Activated T-cell treated with anti-CD3 and anti-CD28 coated beads for 4 hours (primary cell): ENCODE measurements around the gene CYYR1.
"Not testable (repeated sequence)": the region's sequence is repeated elsewhere in the genome, so short reads cannot be mapped to it uniquely, and the experiment has no call there.

Experiments
- DNase-seq: peaks from one replicate; pipeline ENCODE4 v3.0.0-alpha.2; 2020

CYYR1 gene

DNA sequence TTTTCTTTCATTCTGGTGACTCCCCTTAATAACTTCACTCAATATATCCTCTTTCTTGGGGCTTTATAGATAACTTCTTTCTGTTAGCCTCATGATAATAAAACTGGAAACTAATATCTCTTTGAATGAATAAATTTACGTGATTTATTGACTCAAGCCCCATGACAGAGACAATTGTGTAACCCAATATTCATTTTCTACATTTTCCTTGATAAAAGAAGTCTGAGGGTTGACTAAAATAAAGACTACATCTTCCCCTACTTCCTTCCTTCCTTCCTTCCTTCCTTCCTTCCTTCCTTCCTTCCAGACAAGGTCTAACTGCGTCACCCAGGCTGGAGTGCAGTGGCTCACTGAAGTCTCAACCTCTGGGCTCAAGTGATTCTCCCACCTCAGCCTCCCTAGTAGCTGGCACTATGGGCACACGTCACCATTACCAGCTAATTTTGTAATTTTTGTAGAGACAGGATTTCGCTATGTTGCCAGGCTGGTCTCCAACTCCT, 85.1 kb downstream of the CYYR1 start:
- no peak for DNase-seq

GRCh38 chr21:26473471-26473870, 99.6 kb downstream of the CYYR1 start:
- DNase-seq = no peak

DNA sequence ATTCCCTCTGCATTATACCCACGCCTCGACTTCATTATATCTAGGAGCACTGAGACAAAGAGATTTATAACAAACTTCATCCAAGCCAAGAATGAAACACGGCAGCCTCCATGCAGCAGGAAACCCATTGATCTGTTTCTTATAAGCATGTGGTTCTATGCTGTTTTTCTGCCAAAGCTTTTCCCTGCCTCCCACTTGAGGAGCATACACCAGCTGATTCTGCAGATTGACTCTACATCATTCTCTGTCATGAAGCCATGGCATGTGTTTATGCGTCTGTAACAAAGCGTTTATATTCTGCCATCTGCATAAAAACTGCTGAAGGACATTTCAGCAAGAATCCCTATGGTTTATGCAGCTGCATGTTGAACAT, 102.0 kb downstream of the CYYR1 start:
- DNase-seq = no peak

DNA sequence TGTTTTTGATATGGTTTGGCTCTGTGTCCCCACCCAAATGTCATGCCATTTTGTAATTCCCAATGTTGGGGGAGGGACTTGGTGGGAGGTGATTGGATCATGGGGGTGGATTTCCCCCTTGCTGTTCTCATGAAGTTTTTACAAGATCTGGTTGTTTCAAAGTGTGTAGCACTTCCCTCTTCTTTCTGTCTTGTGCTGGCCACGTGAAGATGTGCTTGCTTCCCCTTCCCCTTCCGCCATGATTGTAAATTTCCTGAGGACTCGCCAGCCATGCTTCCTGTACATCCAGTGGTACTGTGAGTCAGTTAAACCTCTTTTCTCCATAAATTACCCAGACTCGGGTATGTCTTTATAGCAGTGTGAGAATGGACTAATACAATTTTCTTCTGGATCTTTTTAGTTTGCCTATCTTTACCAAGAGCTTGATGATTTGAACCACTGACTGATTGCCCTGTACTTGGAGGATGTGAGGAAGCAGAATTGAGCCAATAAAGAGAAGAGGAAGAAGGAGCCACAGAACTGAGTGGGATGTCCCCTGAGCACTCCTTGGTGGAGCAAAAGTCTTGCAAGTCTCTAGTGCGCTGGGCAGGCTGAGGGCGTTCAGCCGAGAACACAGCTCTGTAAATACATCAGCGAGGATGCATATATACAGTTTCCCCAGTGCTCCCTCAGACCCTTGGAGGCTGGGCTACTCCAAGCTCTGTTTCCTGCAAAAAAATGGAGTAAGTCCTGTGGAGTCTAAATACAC, 102.6 kb downstream of the CYYR1 start:
- no peak for DNase-seq

GRCh38 chr21:26469789-26470188, 103.3 kb downstream of the CYYR1 start:
- no peak for DNase-seq

DNA sequence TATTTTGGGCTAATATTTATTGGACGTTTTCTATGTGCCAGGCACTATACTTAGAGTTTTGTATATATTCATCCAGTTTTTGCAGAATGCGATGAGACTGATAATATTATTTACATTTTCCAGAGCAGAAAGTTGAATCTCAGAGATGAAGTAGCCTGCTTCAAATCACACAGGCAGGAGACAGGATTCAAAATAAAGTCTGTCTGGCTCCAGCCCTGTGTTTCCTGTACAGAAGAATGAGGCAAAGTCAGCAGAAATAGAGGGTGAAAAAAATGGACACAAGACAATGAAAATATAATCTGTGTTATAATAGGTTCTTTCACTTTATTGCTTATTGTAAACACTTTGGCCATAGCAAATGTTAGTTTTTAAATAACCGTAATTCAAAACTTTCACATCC, 107.2 kb downstream of the CYYR1 start:
- no peak for DNase-seq

DNA sequence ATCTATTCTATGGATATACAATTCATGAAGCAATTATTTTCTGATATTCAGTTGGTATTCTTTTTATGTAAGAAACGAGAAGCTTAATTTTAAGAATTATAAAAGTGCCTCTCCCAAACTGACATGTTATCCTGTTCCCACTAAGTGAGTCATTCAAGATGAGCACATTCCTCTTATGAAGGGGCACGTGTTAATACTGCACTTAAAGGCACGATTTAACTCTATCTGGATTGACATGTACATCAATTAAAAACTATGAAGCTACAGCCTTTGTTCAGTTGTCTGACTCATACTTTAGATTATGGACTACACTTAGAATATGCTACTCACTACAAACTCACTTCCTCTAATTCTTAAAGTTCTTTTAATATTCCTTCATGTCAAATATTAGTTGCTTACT, 111.6 kb downstream of the CYYR1 start:
- no peak for DNase-seq

GRCh38 chr21:26460621-26461020, 112.5 kb downstream of the CYYR1 start:
- no peak for DNase-seq

- not testable (repeated sequence) for DNase-seq
These were observed 114.2 kb downstream of the CYYR1 start for GRCh38 chr21:26458854-26459253.

- DNase-seq = no peak
These were observed 115.3 kb downstream of the CYYR1 start for GRCh38 chr21:26457817-26458216.

GRCh38 chr21:26453267-26453666, 119.8 kb downstream of the CYYR1 start:
- DNase-seq = no peak

DNA sequence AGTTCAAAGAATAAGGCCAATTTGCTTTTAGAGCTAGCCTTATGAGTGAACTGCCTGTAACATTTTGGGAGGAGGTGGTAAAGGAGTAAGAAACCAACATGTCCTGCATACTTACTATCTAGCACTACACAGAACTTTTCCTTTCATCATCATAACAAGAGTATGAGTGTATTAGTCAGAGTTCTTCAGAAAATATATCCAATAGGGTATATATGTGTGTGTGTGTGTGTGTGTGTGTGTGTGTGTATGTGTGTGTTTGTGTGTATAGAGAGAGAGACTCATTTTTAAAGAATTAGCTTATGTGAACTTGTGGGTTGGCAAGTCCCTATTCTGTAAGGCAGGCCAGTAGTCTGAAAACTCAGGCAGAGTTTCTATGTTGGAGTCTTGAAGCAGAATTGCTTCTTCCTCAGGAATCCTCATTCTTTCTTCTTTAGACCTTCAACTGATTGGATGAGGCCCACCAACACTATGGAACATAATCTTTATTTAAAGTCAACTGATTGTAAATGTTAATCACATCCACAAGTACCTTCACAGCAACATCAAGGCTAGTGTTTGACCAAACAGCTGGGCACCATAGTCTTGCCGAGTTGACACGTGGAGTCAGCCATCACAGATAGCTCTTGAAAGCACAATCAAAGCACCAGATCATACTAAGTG, 121.9 kb downstream of the CYYR1 start:
- DNase-seq = no peak

GRCh38 chr21:26449161-26449560, 123.9 kb downstream of the CYYR1 start:
- no peak for DNase-seq

GRCh38 chr21:26448751-26449150, 124.3 kb downstream of the CYYR1 start:
- no peak for DNase-seq

- DNase-seq = no peak
These were observed 125.1 kb downstream of the CYYR1 start for GRCh38 chr21:26447932-26448475.

GRCh38 chr21:26445440-26445839, 127.6 kb downstream of the CYYR1 start:
- DNase-seq = no peak

GRCh38 chr21:26444646-26445045, 128.4 kb downstream of the CYYR1 start:
- no peak for DNase-seq

DNA sequence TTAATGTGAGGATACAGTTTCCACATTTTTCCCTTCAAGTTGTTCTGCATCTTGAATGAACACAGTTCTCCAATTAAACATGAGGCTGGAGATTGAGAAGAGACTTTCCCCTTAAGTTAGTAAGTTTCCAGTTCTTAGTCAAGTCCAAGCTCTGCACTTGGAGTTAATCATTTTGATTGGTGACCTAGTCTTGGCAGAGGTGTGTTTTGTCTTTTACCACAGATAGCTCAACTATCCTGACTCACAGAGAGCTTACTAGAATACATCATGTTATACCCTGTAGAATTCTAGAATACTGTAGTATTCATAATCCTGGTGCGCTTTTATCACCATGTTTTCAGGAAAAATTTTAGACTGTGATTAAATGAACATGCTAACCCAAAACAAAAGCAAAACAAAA, 129.2 kb downstream of the CYYR1 start:
- no peak for DNase-seq

DNA sequence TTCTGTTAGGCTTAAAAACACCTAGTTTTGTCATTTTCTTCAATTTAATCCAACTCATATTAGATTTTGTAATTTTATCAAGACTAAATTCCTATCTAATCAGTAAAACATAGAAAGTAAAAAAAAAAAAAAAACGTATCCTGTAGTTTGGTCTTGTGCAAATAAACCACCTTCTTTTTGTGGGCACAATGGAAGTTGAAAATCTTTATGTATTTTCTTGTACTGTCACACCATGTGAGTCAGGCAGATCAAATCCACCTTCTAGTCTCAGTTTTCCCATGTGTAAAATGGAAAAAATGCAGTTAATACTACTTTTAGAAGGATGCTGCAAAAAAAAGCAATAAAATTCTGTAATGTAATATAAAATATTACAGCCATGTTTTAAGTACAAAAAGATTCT, 129.8 kb downstream of the CYYR1 start:
- no peak for DNase-seq

- DNase-seq = no peak
These were observed 131.9 kb downstream of the CYYR1 start for GRCh38 chr21:26441149-26441548.

- DNase-seq = no peak
These were observed 134.1 kb downstream of the CYYR1 start for GRCh38 chr21:26438976-26439375.

DNA sequence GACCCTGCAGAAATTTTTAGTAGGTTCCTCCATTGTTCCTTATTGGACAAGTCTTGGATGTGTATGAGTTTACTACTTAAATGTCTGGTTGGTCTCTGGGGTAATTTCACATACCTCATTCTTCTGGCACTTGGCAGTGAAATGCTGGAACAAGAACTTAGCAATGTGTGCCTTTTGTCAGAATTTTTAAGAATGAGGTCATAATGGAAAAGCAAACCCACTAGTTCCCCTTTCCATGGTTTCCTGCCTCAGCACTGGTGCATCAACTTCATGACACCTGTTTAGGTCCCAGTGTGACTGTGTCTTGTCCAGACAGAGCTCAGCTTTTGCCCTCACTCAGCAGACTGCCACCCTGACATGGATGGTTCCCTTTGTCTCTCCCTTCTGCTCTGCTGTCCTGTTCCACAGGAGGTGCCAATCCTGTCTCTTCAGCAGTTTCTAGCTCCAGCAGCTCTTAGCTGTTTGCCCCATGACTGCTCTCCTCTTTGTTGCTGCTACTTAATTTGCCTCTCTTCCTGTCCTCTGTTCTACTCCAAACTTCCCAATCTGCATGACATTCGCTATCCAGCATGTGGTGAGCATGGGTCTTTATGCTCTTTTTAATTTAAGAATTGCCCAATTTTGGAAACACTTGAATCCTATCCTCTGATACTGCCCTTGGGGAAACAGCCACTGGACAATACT, 135.6 kb downstream of the CYYR1 start:
- no peak for DNase-seq

- no peak for DNase-seq
These were observed 139.7 kb downstream of the CYYR1 start for GRCh38 chr21:26433386-26433785.

DNA sequence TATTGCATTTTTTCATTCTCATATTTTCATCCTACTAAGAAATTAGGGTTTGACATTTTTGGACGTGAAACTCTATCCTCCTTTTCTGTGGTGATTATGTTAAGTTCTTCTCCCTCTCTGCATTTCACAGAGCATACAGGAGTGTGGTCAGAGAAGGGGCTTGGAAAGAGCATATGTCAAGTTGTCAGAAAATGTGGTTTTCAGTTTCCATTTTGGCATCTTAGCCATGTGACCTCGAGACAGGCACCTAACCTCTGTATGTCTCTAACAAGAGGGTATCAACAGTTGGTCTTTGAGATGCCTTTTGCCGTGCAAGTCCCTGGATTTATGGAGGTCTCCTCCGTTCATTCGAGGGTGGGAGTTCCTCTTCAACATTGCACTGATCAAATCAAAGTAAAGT, 140.7 kb downstream of the CYYR1 start:
- DNase-seq = no peak
